ENCODE measurements around the gene STAM. TPM values are rescaled to one million over a fixed set of nuclear protein-coding genes. Genes with fewer than 3 reads are reported as not detected.

Gene STAM
- polyA plus RNA-seq, 1 donor (not counting 4 experiments of a cell fraction or from before 2014, with no cell fraction given) = 34.1 TPM

DNA sequence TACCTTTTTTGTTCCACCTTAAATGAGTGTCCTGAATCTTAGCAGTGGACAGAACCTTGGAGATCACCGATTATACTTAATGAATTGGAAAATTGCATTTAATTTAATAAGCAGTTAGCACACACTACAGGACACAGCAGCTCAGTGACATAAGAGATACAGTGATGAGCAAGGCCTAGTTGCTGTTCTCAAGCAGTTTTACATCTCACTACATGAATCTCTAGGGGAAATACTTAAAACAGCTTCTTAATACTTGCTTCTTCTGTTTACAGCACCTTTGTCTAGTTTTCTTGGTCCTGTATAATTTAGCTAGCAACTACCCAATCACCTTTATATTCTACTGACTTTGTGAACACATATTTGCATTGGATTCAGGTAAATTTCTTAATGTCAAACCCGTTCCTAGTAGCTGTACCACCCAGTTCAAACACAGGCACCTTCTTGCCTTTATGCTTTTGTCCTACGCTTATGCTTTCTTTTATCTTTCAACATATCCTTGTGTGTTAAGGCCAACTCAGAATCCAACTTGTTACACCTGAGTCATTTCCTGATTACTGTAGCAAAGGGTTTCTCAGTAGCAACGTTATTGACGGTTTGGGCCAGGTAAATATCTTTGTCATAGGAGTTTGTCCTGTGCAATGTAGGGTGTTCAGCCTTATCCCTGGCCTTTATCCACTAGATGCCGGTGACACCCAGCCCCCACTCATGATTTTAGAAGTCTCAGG is 1.8 kb downstream of the STAM start:
- H3K4me2 ChIP-seq (ENCODE audit: control insufficient read depth, extremely low read depth, insufficient read depth, low read depth, low read length) = peak overlapping the region; percentile 92
- dilution Hi-C loops (cut with MboI; ENCODE audit: extremely low pct_ligation_motif_present, low sequenced_read_pairs) = no loop called here
- H3K79me2 ChIP-seq (ENCODE audit: control insufficient read depth, insufficient read depth, low read length) = peaks cover 81% of the 10 kb centered on the region
- H2AFZ ChIP-seq (ENCODE audit: control insufficient read depth, low read length) = no peak overlapping the region
- H3K4me3 ChIP-seq (ENCODE audit: control insufficient read depth in 2 of 3, extremely low read depth in 1 of 3, insufficient read depth in 2 of 3, low read depth in 1 of 3, low read length in 3 of 3) = peak overlapping the region; percentile 80 to 100 (median 81)
- FAIRE-seq (peak; percentile 94), DNase-seq (ENCODE audit: low read depth, low spot score) (no peak)
- peaks cover 0 to 3% of the 10 kb centered on the region in 2 experiments for H3K36me3 ChIP-seq (ENCODE audit: control insufficient read depth in 2 of 2, extremely low read depth in 1 of 2, insufficient read depth in 2 of 2, low read length in 2 of 2)
- H3K9me3 ChIP-seq (ENCODE audit: control insufficient read depth, low read depth, low read length) = no peaks in the 10 kb centered on the region
- H3K27ac ChIP-seq (ENCODE audit: control insufficient read depth, insufficient read depth, low read length) = peak overlapping the region; percentile 100
- H3K27me3 ChIP-seq (ENCODE audit: control insufficient read depth, extremely low read depth, insufficient read depth, low read length) = no peaks in the 10 kb centered on the region
- H3K9ac ChIP-seq (ENCODE audit: control insufficient read depth, extremely low read depth, insufficient read depth, low read length) = peak overlapping the region; percentile 98
- TF ChIP-seq EZH2 (IDR thresholded peaks at IDR 0.05; ENCODE audit: low read length) = no peak
- TF ChIP-seq, protein P1, sequence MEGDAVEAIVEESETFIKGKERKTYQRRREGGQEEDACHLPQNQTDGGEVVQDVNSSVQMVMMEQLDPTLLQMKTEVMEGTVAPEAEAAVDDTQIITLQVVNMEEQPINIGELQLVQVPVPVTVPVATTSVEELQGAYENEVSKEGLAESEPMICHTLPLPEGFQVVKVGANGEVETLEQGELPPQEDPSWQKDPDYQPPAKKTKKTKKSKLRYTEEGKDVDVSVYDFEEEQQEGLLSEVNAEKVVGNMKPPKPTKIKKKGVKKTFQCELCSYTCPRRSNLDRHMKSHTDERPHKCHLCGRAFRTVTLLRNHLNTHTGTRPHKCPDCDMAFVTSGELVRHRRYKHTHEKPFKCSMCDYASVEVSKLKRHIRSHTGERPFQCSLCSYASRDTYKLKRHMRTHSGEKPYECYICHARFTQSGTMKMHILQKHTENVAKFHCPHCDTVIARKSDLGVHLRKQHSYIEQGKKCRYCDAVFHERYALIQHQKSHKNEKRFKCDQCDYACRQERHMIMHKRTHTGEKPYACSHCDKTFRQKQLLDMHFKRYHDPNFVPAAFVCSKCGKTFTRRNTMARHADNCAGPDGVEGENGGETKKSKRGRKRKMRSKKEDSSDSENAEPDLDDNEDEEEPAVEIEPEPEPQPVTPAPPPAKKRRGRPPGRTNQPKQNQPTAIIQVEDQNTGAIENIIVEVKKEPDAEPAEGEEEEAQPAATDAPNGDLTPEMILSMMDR (optimal IDR thresholded peaks at IDR 0.05 in 1 of 3, IDR thresholded peaks at IDR 0.05 in 1 of 3, conservative IDR thresholded peaks at IDR 0.05 in 1 of 3; ENCODE audit: extremely low read depth in 1 of 3, insufficient read depth in 2 of 3, low read length in 3 of 3) = no peak
- peaks cover 27% of the 10 kb centered on the region for H3K4me1 ChIP-seq (ENCODE audit: control insufficient read depth, extremely low read depth, insufficient read depth, low read length)
- H3K9me1 ChIP-seq (ENCODE audit: control insufficient read depth, extremely low read depth, insufficient read depth, low read length) = no peaks in the 10 kb centered on the region
- H4K20me1 ChIP-seq (ENCODE audit: control insufficient read depth, extremely low read depth, insufficient read depth, low read length) = no peaks in the 10 kb centered on the region

DNA sequence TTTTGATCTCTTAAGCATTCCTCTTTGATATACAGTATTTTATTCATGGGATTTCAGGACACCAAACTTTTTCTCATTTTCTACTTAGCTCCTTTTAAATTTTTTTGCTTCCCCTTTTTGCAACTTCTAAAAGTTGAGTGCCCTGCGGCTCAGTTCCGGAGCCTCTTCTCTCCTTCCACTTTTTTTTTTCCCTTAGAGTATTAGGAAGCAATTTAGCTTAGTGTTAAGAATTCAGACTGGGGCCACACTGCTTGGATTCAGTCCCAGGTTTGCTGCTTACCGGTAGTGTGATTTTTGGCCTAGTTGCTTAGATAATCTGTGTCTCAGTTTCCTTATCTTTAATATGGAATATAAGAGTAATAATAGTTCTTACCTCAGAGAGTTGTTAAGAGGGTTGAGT is 3.4 kb downstream of the STAM start:
- Histone ChIP-seq H4K20me1 (ENCODE audit: control insufficient read depth, extremely low read depth, insufficient read depth, low read length) (no peaks in the 10 kb centered on the region), H3K9me1 (ENCODE audit: control insufficient read depth, extremely low read depth, insufficient read depth, low read length) (no peaks in the 10 kb centered on the region), H3K27me3 (ENCODE audit: control insufficient read depth, extremely low read depth, insufficient read depth, low read length) (no peaks in the 10 kb centered on the region), H3K79me2 (ENCODE audit: control insufficient read depth, insufficient read depth, low read length) (peaks cover 87% of the 10 kb centered on the region), H3K36me3 (ENCODE audit: control insufficient read depth in 2 of 2, extremely low read depth in 1 of 2, insufficient read depth in 2 of 2, low read length in 2 of 2) (peaks cover 0 to 5% of the 10 kb centered on the region in 2 experiments), H3K9ac (ENCODE audit: control insufficient read depth, extremely low read depth, insufficient read depth, low read length) (no peak overlapping the region), H3K4me1 (ENCODE audit: control insufficient read depth, extremely low read depth, insufficient read depth, low read length) (peaks cover 24% of the 10 kb centered on the region), H3K4me2 (ENCODE audit: control insufficient read depth, extremely low read depth, insufficient read depth, low read depth, low read length) (peak overlapping the region; percentile 18), H3K27ac (ENCODE audit: control insufficient read depth, insufficient read depth, low read length) (no peak overlapping the region), H3K9me3 (ENCODE audit: control insufficient read depth, low read depth, low read length) (no peaks in the 10 kb centered on the region), H2AFZ (ENCODE audit: control insufficient read depth, low read length) (no peak overlapping the region), H3K4me3 (ENCODE audit: control insufficient read depth in 2 of 3, extremely low read depth in 1 of 3, insufficient read depth in 2 of 3, low read depth in 1 of 3, low read length in 3 of 3) (no peak overlapping the region)
- no peak for FAIRE-seq
- TF ChIP-seq, protein P1 (optimal IDR thresholded peaks at IDR 0.05 in 1 of 3, IDR thresholded peaks at IDR 0.05 in 1 of 3, conservative IDR thresholded peaks at IDR 0.05 in 1 of 3; ENCODE audit: extremely low read depth in 1 of 3, insufficient read depth in 2 of 3, low read length in 3 of 3) = no peak
- TF ChIP-seq EZH2 (IDR thresholded peaks at IDR 0.05; ENCODE audit: low read length) = no peak
- DNase-seq (ENCODE audit: low read depth, low spot score) = no peak
- dilution Hi-C loops (cut with MboI; ENCODE audit: extremely low pct_ligation_motif_present, low sequenced_read_pairs) = no loop called here

Measured in keratinocyte (primary cell).